Gastroesophageal sphincter (tissue), 4 donors: ENCODE data around the gene FOXO3. TPM values are rescaled to one million over a fixed set of nuclear protein-coding genes. Genes with fewer than 3 reads are reported as not detected.

ENCODE experiments used
- ATAC-seq: fragments of 150-250 bp; one replicate; pipeline ENCODE4 v1.9.1; 2016; ENCODE audit warnings: mild to moderate bottlenecking, moderate library complexity
- H3K27ac ChIP-seq, 4 donors: fragments of 200-600 bp; sonication (generic) in 3 of 4; 1 replicate in 3 of 4; 2 replicates in 1 of 4; pipeline ENCODE4 v1.5.1; 2016 to 2019
- H3K27me3 ChIP-seq: fragments of 200-600 bp; sonication (generic); one replicate; pipeline ENCODE4 v1.5.1; 2019
- H3K36me3 ChIP-seq, 2 donors: fragments of 200-600 bp; sonication (generic); one replicate each; pipeline ENCODE4 v1.5.1; 2019; ENCODE audit warnings: control low read depth in 1 of 2
- H3K4me1 ChIP-seq, 3 donors: fragments of 200-600 bp; sonication (generic); 1 replicate in 2 of 3; 2 replicates in 1 of 3; pipeline ENCODE4 v1.5.1; 2016 to 2019; ENCODE audit warnings: control low read depth in 2 of 3
- H3K4me3 ChIP-seq, 2 donors: fragments of 200-600 bp; sonication (generic); one replicate each; pipeline ENCODE4 v1.5.1; 2019; ENCODE audit warnings: mild to moderate bottlenecking in 1 of 2, moderate library complexity in 1 of 2
- H3K9me3 ChIP-seq, 3 donors: fragments of 200-600 bp; sonication (generic); one replicate each; pipeline ENCODE4 v1.5.1; 2017 to 2019; ENCODE audit warnings: control low read depth in 2 of 3
- EP300 ChIP-seq: sonication (generic); formaldehyde crosslinking; IDR thresholded peaks from one replicate; pipeline ENCODE4 v1.6.1; 2017; ENCODE audit warnings: antibody characterized with exemption, mild to moderate bottlenecking
- POLR2A ChIP-seq, 2 donors: fragments of 450-650 bp; IDR thresholded peaks; one replicate each; pipeline ENCODE4 v1.6.1; 2017; ENCODE audit warnings: antibody characterized with exemption in 2 of 2, mild to moderate bottlenecking in 2 of 2, moderate library complexity in 1 of 2
- POLR2AphosphoS5 ChIP-seq: sonication (generic); formaldehyde crosslinking; IDR thresholded peaks from one replicate; pipeline ENCODE4 v1.6.1; 2017; ENCODE audit warnings: antibody characterized with exemption
- WGBS, 2 donors: methylation state at CpG; one replicate each; pipeline ENCODE4 v1.1.5; 2018; ENCODE audit warnings: low coverage in 1 of 2; 5-methylcytosine and 5-hydroxymethylcytosine counted together
- small RNA-seq, 4 donors: library from RNA; depleted of rRNA; stranded (forward); fragments of <200 nt; gene quantifications; one replicate each; pipeline ENCODE3, GENCODE V24; 2016
- total RNA-seq, 4 donors: library from RNA; depleted of rRNA; stranded (reverse); fragments of >200 nt; gene quantifications; one replicate each; pipeline ENCODE4 v1.1.0, GENCODE V29; 2016
- TF ChIP-seq, protein P1 (sequence below), 4 experiments: fragments of 200-600 bp in 2 of 4; fragments of 450-650 bp in 2 of 4; sonication (generic) in 1 of 4; IDR thresholded peaks; one replicate each; pipeline ENCODE4 v1.5.1; 2017 to 2019; ENCODE audit warnings: antibody characterized with exemption in 4 of 4, mild to moderate bottlenecking in 2 of 4, moderate library complexity in 2 of 4

The FOXO3 gene
- total RNA-seq, 4 donors from 2014 or later: 93.7 to 122 (median 114) TPM

- no peak overlapping the region for H3K27ac ChIP-seq
- H3K4me3 ChIP-seq: no peak overlapping the region
- WGBS, 2 donors: 100% methylated on average over 1 to 2 of the region's 2 CpGs
- no peaks in the 10 kb centered on the region for H3K4me1 ChIP-seq
- H3K36me3 ChIP-seq: no peaks in the 10 kb centered on the region
- no peak for ATAC-seq
- no peaks in the 10 kb centered on the region for H3K9me3 ChIP-seq
- TF ChIP-seq POLR2AphosphoS5 (no peak), POLR2A (IDR thresholded peaks at IDR 0.05) (no peak), EP300 (no peak)
- TF ChIP-seq, protein P1, sequence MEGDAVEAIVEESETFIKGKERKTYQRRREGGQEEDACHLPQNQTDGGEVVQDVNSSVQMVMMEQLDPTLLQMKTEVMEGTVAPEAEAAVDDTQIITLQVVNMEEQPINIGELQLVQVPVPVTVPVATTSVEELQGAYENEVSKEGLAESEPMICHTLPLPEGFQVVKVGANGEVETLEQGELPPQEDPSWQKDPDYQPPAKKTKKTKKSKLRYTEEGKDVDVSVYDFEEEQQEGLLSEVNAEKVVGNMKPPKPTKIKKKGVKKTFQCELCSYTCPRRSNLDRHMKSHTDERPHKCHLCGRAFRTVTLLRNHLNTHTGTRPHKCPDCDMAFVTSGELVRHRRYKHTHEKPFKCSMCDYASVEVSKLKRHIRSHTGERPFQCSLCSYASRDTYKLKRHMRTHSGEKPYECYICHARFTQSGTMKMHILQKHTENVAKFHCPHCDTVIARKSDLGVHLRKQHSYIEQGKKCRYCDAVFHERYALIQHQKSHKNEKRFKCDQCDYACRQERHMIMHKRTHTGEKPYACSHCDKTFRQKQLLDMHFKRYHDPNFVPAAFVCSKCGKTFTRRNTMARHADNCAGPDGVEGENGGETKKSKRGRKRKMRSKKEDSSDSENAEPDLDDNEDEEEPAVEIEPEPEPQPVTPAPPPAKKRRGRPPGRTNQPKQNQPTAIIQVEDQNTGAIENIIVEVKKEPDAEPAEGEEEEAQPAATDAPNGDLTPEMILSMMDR (IDR thresholded peaks at IDR 0.05): no peak
- no peaks in the 10 kb centered on the region for H3K27me3 ChIP-seq
Measured at GRCh38 chr6:108733706-108734265, 173.1 kb downstream of the FOXO3 start.

Small RNA genes lying within 50 kb of the gene (small RNA-seq; reads per million reads assigned to genes)
- gene AL391646.1 (0 reads per million in 4 donors), gene SUMO2P8 (0 reads per million in 4 donors)
